Measurements from ENCODE around the gene TRIM56.
A peak's percentile ranks its signal among the peaks of the same experiment; 100 is the strongest.

TRIM56 gene

DNA sequence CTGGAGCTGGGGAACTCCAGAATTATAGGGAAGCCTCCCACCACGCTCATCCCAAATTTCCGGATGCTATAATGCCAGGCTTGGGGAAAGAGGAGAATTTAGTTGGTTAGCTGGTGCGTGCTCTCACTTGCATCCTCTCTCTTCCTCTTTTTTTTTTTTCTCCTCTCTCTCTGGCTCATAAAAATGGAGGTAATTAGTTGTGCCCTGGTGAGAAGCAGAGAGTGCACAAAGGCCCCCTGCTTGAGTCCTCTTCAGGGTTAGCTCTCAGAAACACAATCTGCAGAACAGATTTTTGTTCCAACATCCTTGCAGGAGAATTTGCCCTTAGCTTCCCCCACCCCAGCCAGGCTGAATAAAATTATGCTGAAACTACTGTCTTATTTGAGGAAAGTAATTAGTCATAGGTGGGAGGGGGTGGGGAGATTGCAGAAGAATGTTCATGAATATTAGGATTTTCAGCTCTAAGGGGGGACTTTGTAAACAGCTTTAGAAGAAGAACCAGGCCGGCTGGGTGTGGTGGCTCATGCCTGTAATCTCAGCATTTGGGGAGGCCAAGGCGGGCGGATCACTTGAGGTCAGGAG, 49.2 kb downstream of the TRIM56 start:
- DNase-seq = no peak

DNA sequence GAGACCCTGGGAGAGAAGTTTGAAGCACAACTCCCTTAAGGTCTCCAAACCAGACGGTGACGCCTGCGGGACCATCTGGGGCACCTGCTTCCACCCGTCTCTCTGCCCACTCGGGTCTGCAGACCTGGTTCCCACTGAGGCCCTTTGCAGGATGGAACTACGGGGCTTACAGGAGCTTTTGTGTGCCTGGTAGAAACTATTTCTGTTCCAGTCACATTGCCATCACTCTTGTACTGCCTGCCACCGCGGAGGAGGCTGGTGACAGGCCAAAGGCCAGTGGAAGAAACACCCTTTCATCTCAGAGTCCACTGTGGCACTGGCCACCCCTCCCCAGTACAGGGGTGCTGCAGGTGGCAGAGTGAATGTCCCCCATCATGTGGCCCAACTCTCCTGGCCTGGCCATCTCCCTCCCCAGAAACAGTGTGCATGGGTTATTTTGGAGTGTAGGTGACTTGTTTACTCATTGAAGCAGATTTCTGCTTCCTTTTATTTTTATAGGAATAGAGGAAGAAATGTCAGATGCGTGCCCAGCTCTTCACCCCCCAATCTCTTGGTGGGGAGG, 52.5 kb downstream of the TRIM56 start:
- DNase-seq = no peak

DNA sequence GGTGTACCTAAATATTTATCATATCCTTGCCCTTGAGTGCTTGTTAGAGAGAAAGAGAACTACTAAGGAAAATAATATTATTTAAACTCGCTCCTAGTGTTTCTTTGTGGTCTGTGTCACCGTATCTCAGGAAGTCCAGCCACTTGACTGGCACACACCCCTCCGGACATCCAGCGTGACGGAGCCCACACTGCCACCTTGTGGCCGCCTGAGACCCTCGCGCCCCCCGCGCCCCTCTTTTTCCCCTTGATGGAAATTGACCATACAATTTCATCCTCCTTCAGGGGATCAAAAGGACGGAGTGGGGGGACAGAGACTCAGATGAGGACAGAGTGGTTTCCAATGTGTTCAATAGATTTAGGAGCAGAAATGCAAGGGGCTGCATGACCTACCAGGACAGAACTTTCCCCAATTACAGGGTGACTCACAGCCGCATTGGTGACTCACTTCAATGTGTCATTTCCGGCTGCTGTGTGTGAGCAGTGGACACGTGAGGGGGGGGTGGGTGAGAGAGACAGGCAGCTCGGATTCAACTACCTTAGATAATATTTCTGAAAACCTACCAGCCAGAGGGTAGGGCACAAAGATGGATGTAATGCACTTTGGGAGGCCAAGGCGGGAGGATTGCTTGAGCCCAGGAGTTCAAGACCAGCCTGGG, 53.1 kb downstream of the TRIM56 start:
- peak; percentile 81 to 85 for DNase-seq

DNA sequence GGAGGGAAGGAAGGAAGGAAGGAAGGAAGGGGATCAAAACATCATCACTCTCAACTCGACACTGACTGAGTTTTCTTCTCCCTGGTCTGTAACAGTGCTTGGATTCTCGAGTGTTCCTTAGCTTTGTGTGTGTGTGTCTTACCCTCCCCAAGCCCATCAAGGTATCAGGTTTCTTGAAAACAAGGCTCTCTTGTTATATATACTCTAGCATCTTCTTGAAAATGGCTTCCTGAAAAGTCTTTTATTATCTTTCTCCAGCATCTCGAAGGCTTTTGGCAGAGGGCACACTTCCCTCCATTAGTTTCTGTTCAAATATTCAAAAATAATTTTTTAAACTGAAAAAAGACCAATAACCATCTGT, 55.0 kb downstream of the TRIM56 start:
- no peak for DNase-seq

DNA sequence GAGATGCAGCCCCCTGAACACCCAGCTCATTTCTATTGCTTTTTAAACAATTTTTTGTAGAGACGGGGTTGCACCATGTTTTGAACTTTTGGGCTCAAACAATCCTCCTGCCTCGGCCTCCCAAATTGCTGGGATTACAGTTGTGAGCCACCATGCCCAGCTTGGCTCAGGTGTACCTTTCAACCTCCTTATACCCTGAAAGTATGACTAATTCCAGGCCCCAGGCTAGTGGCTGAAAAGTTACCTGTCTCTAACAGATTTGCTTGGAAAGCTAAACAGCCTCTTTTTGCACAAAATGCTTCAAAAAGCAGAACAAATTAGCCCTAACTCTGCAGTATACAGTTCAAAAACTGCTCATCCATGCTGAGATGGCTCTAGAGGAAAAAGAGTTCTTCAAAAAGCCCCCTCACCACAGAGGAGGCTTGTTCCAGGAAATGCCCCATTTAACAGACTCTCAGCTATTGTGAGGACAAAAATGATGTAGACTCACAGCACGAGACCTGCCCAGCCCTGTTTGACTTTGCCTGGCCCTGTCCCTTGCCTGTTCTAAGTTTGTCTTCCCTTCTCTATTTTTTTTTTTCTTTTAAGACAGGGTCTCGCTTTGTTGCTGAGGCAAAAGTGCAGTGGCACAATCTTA, 55.6 kb downstream of the TRIM56 start:
- DNase-seq = no peak
